Adipose tissue (tissue), 3 donors: Measurements from ENCODE around the gene WHRN. TPM values are rescaled to one million over a fixed set of nuclear protein-coding genes. Genes with fewer than 3 reads are reported as not detected.

Source experiments
- H3K27ac ChIP-seq: one replicate; pipeline ENCODE4 v1.5.1; 2013; ENCODE audit warnings: low read depth, low read length
- WGBS, 3 donors: extraction: QIAGEN DNeasy Blood & Tissue Kit; methylation state at CpG; one replicate each; pipeline ENCODE4 v1.1.7; 2013; 5-methylcytosine and 5-hydroxymethylcytosine counted together
- polyA plus RNA-seq, 3 donors: library from polyadenylated mRNA; stranded (reverse); fragments of 200-250 nt; gene quantifications; one replicate each; pipeline ENCODE4 v1.2.3, GENCODE V29; 2013
- donor health status: healthy with polysubstance abuse.
- donor health status: Bipolar disorder and iron deficiency.
- donor health status: healthy.

WHRN gene
- polyA plus RNA-seq, result 1 to 10 TPM; 2.6 to 8.5 (median 7.0) TPM

GRCh38 chr9:114505187-114506081, at the start of gene WHRN:
WHRN (minus strand) TSS chr9:114505473; CDS start chr9:114504801, 672 bp downstream.
- no peak within 1 kb of the TSS for H3K27ac ChIP-seq
- 0 to 1% (median 1%) methylated on average over 57 to 75 of the region's 75 CpGs for WGBS, 3 donors

GRCh38 chr9:114553202-114553601, 47.9 kb upstream of the WHRN start:
- H3K27ac ChIP-seq, result no peak overlapping the region
- WGBS, 3 donors, result 90 to 93% (median 93%) methylated on average over 3 of the region's 3 CpGs

- H3K27ac ChIP-seq, result no peak overlapping the region
Observed at GRCh38 chr9:114552706-114553105, 47.4 kb upstream of the WHRN start.

DNA sequence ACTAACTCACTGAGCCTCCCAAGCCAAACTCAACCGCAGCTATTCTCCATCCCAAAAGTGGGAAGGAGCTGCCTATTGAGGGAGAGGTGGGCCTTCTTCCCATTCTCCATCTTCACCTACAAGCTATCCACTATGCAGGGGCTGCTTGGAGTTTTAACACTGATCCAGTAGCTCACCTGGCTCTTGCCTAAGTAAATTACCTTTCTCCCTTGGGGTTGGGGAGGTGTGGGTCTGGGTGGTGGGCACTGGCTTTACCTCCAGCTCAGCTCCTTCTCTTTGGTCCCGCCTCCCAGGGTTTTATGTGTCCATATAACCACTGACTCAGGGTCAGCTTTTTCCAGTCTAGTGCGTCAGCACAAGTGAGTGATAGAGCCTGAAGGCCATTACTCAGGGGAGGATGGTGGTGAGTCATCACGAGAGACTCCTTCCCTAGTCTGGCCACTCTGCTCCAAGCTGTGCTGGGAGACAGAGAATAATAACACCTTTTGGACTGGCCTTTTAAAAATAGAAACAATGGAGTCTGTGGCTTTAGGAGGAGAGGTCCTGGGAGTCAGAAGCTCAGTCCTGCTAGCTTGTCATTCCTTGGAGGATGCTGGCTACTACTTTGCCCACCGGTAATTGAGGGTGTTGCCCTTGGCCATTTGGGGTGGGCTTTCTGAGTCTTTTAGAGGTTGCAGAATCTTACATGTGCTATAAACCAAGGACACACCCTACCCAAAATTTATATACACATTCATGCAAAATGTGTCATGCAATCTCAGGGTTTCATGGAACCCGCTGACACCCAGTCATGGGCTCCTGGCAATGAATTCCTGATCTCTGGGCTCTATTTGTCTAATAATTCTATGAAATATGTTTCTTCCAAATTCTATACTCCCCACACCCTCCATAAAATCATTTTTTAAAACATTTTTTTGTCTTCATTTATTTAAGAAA, 46.7 kb upstream of the WHRN start:
- H3K27ac ChIP-seq, result no peak overlapping the region
- 64 to 75% (median 73%) methylated on average over 6 of the region's 6 CpGs for WGBS, 3 donors

More at GRCh38 chr9:114552706-114553105, 47.4 kb upstream of the WHRN start:
- WGBS, 3 donors, result 89 to 92% (median 89%) methylated on average over 5 of the region's 5 CpGs

- no peak overlapping the region for H3K27ac ChIP-seq
- WGBS, 3 donors, result 59 to 66% (median 65%) methylated on average over 9 of the region's 9 CpGs
Observed at GRCh38 chr9:114549697-114550330, 44.5 kb upstream of the WHRN start.

DNA sequence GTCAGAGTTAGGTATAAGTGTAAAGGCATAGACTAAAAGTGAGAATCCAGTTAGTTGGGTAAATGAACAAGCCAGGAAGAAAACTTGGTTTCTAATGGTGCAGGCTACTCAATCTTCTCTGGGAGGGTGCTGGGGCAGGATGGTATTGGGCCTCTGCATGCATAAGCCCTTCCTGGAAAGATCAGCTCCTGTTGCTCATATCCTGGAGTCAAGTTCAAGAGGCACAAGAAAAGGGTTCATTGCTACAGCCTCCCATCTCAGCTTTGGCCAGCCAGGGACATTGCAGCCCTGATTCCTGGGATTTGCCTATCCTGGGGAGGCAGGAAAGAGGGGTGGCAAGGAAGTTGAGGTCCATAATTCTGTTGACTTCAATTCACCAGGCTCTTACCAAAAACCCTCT, 41.6 kb upstream of the WHRN start:
- H3K27ac ChIP-seq, result no peak overlapping the region

DNA sequence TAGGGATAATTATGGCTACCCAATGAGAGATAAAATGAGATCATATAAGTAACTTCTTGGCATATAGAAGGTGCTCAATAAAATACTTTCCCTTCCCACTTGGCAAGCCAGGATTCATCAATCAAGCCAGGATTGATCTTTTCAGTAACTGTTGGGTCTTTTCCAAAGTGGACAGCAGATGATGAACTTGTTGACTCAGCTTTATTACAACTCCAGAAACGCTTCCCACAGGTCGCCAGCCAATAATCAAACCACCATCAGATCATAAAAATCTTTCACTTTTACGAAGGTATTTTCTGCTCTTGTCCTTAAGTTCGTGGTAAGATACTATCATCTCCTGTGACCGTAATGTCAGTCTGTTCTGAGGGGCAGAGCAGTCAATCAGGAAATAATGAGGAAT, 39.8 kb upstream of the WHRN start:
- WGBS, 3 donors, result 43 to 74% (median 63%) methylated on average over 5 of the region's 5 CpGs
- no peak overlapping the region for H3K27ac ChIP-seq

DNA sequence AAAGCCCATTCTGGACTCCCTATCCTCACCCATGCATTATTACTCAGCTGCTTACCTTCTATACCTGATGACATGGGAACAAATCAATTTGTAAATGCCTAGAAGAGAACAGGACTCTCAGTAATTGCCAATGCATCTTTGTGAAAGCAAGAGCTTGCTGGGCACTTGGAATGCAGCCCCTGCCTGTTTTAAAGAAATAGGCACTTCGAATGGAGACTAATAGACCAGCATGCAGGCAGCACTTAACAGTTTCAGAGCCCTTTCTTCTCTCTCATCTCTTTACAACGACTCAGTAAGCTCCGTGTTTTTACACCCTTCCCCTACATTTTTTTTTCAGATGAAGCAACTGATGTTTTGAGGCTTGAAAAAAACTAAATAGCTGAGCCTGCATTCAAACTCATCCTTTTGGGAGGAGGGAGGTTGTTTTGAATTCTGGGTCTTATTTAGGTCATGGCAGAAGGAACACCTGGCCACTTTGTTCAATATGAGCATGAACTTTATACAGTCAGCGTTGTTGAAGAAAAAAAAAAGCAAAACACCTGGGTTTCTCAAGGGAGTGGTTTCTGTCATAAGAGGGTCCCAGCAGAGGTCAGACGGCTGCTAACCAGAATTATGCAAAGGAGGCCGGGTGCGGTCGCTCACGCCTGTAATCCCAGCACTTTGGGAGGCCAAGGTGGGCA, 34.6 kb upstream of the WHRN start:
- no peak overlapping the region for H3K27ac ChIP-seq
- WGBS, 3 donors, result 64 to 74% (median 69%) methylated on average over 9 of the region's 9 CpGs

- no peak overlapping the region for H3K27ac ChIP-seq
- 33 to 42% (median 38%) methylated on average over 5 of the region's 5 CpGs for WGBS, 3 donors
Observed at GRCh38 chr9:114538241-114538640, 33.0 kb upstream of the WHRN start.

- no peak overlapping the region for H3K27ac ChIP-seq
- WGBS, 3 donors, result 22 to 55% (median 51%) methylated on average over 13 of the region's 13 CpGs
Observed at GRCh38 chr9:114532561-114533237, 27.4 kb upstream of the WHRN start.

DNA sequence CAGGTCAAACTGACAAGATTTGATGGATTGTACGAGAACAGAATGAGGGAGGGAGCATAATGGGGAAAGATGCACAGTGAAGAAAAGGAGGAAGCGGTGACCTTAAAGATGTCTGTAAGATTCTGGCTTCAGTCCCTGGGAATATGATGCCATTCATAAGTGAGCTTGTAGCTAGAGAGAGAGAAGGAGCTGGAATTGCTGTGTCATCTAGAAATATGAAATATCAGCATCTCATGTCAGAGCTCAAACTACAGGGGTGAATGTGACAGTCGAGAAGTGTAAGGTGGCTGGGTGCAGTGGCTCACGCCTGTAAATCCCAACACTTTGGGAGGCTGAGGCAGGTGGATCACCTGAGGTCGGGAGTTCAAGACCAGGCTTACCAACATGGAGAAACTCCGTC, 24.0 kb upstream of the WHRN start:
- WGBS, 3 donors, result 85 to 92% (median 89%) methylated on average over 6 of the region's 6 CpGs
- no peak overlapping the region for H3K27ac ChIP-seq

GRCh38 chr9:114526807-114527206, 21.5 kb upstream of the WHRN start:
- H3K27ac ChIP-seq, result no peak overlapping the region

GRCh38 chr9:114525513-114525912, 20.2 kb upstream of the WHRN start:
- no peak overlapping the region for H3K27ac ChIP-seq
- 70 to 82% (median 78%) methylated on average over 3 of the region's 3 CpGs for WGBS, 3 donors

More at GRCh38 chr9:114526807-114527206, 21.5 kb upstream of the WHRN start:
- 30 to 72% (median 70%) methylated on average over 2 of the region's 2 CpGs for WGBS, 3 donors

GRCh38 chr9:114524247-114524681, 19.0 kb upstream of the WHRN start:
- 67 to 71% (median 69%) methylated on average over 7 of the region's 7 CpGs for WGBS, 3 donors
- H3K27ac ChIP-seq, result no peak overlapping the region

GRCh38 chr9:114522847-114523246, 17.6 kb upstream of the WHRN start:
- no peak overlapping the region for H3K27ac ChIP-seq
- WGBS, 3 donors, result 82 to 91% (median 87%) methylated on average over 3 of the region's 3 CpGs

DNA sequence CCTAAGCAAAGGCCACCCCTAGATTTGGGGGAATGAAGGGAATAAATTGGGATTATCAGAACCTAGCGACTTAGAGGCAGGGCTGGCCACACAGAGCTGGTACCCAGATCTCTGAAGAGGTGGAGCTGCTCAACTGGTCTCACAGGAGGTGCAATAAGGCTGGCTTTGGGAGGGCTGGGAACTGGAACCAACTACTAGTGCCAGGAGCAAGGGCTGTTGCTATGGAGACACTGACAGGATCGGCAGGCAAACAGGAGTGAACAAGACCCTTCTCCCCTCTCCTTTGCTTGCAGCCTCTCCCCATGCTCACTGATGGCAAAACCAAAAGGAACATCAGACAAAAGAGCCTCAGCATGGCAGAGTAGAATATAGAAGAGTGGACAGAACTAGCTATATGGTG, 17.0 kb upstream of the WHRN start:
- H3K27ac ChIP-seq, result no peak overlapping the region
- 33 to 45% (median 40%) methylated on average over 2 of the region's 2 CpGs for WGBS, 3 donors

- no peak overlapping the region for H3K27ac ChIP-seq
Observed at GRCh38 chr9:114521846-114522245, 16.6 kb upstream of the WHRN start.

DNA sequence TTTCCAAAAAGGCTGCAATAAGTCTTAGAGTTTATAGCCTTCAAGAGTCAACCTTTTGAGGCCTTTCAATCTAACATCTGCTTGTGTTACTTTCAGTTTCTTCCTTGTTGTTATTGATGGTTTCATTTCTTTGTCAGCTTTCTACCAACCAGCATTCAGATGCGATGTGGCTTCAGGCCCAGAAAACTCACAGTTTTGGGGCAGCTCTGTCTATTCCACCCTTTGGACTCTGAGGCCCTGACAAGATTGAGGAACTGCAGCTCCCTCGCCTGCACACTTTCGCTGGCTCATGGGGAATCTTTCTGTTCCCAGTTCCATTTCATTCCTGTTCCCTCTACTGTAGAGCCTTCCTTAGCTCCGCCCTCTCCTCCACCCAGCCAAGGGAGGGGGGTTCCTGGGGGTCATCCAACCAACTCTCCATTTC, 13.3 kb upstream of the WHRN start:
- 66 to 74% (median 70%) methylated on average over 4 of the region's 4 CpGs for WGBS, 3 donors
- no peak overlapping the region for H3K27ac ChIP-seq
